H9 (cell line): ENCODE data around the gene PIGK. TPM values are rescaled to one million over a fixed set of nuclear protein-coding genes. Genes with fewer than 3 reads are reported as not detected.

ENCODE experiments used
- DNase-seq: peaks from one replicate; pipeline ENCODE4 v3.0.0-alpha.2; 2017
- H2AFZ ChIP-seq: one replicate; pipeline ENCODE4 v1.6.1; 2013; ENCODE audit warnings: mild to moderate bottlenecking, low read length, control low read depth, moderate library complexity
- H2AK5ac ChIP-seq: 2 replicates; pipeline ENCODE4 v1.6.1; 2013; ENCODE audit warnings: low read length, control low read depth, mixed read lengths; ENCODE audit not compliant: insufficient read length
- H2BK120ac ChIP-seq: one replicate; pipeline ENCODE4 v1.6.1; 2013; ENCODE audit warnings: low read depth, mild to moderate bottlenecking, low read length, control low read depth, inconsistent platforms; ENCODE audit not compliant: poor library complexity, severe bottlenecking
- H2BK12ac ChIP-seq: 2 replicates; pipeline ENCODE4 v1.6.1; 2013; ENCODE audit warnings: low read length, control low read depth, mixed read lengths, low read depth; ENCODE audit not compliant: insufficient read length
- H2BK15ac ChIP-seq: 2 replicates; pipeline ENCODE4 v1.6.1; 2013; ENCODE audit warnings: low read depth, low read length, control low read depth
- H2BK20ac ChIP-seq: one replicate; pipeline ENCODE4 v1.6.1; 2013; ENCODE audit warnings: low read depth, mild to moderate bottlenecking, low read length, control low read depth, inconsistent platforms; ENCODE audit not compliant: poor library complexity, severe bottlenecking
- H2BK5ac ChIP-seq: 2 replicates; pipeline ENCODE4 v1.6.1; 2013; ENCODE audit warnings: low read length, control low read depth, mixed read lengths; ENCODE audit not compliant: insufficient read length
- H3K14ac ChIP-seq: 2 replicates; pipeline ENCODE4 v1.6.1; 2013; ENCODE audit warnings: low read length, control low read depth; ENCODE audit not compliant: insufficient read depth
- H3K18ac ChIP-seq: 2 replicates; pipeline ENCODE4 v1.6.1; 2013; ENCODE audit warnings: low read depth, mild to moderate bottlenecking, mixed read lengths, low read length, control low read depth; ENCODE audit not compliant: insufficient read length
- H3K23ac ChIP-seq: 2 replicates; pipeline ENCODE4 v1.6.1; 2013; ENCODE audit warnings: low read length, control low read depth, mixed read lengths, low read depth; ENCODE audit not compliant: insufficient read length
- H3K23me2 ChIP-seq: 2 replicates; pipeline ENCODE4 v1.6.1; 2013; ENCODE audit warnings: low read depth, mild to moderate bottlenecking, mixed read lengths, low read length, control low read depth; ENCODE audit not compliant: insufficient read length, poor library complexity, severe bottlenecking
- H3K27ac ChIP-seq: 2 replicates; pipeline ENCODE4 v1.5.1; 2013; ENCODE audit warnings: low read length, control low read depth, mixed read lengths, low read depth; ENCODE audit not compliant: insufficient read length
- H3K27me3 ChIP-seq: 2 replicates; pipeline ENCODE4 v1.6.1; 2013; ENCODE audit warnings: low read length, control low read depth, inconsistent platforms; ENCODE audit not compliant: insufficient read depth
- H3K4ac ChIP-seq: 2 replicates; pipeline ENCODE4 v1.6.1; 2013; ENCODE audit warnings: low read depth, mild to moderate bottlenecking, control low read depth, inconsistent platforms, low read length, moderate library complexity
- H3K4me1 ChIP-seq: 2 replicates; pipeline ENCODE4 v1.6.1; 2013; ENCODE audit warnings: low read length, control low read depth, inconsistent platforms; ENCODE audit not compliant: insufficient read depth
- H3K4me2 ChIP-seq: 2 replicates; pipeline ENCODE4 v1.6.1; 2013; ENCODE audit warnings: low read length, control low read depth, mixed read lengths; ENCODE audit not compliant: insufficient read length, insufficient read depth
- H3K56ac ChIP-seq: 2 replicates; pipeline ENCODE4 v1.6.1; 2013; ENCODE audit warnings: low read depth, mild to moderate bottlenecking, mixed read lengths, low read length, control low read depth; ENCODE audit not compliant: insufficient read length
- H3K79me1 ChIP-seq: 2 replicates; pipeline ENCODE4 v1.6.1; 2013; ENCODE audit warnings: low read depth, mild to moderate bottlenecking, moderate library complexity, low read length, control low read depth, inconsistent platforms; ENCODE audit not compliant: insufficient read depth, poor library complexity, severe bottlenecking
- H3K79me2 ChIP-seq: 2 replicates; pipeline ENCODE4 v1.6.1; 2013; ENCODE audit warnings: low read length, control low read depth, inconsistent platforms; ENCODE audit not compliant: insufficient read depth
- H3K9ac ChIP-seq: 2 replicates; pipeline ENCODE4 v1.6.1; 2013; ENCODE audit warnings: low read length, control low read depth, mixed read lengths; ENCODE audit not compliant: insufficient read length; ENCODE audit errors: extremely low read depth
- H3K9me3 ChIP-seq: one replicate; pipeline ENCODE4 v1.6.1; 2013; ENCODE audit warnings: low read depth, low read length, inconsistent platforms; ENCODE audit not compliant: control insufficient read depth
- H3T11ph ChIP-seq: one replicate; pipeline ENCODE4 v1.6.1; 2013; ENCODE audit warnings: mild to moderate bottlenecking, low read length, control low read depth, inconsistent platforms
- H4K20me1 ChIP-seq: one replicate; pipeline ENCODE4 v1.6.1; 2013; ENCODE audit not compliant: control insufficient read depth, insufficient read length, insufficient read depth
- H4K5ac ChIP-seq: 2 replicates; pipeline ENCODE4 v1.6.1; 2013; ENCODE audit warnings: low read depth, mild to moderate bottlenecking, mixed read lengths, low read length, control low read depth; ENCODE audit not compliant: insufficient read length
- H4K8ac ChIP-seq: replicated peaks from 2 replicates; pipeline ENCODE4 v1.6.1; 2013; ENCODE audit warnings: low read length, control low read depth, mixed read lengths, low read depth; ENCODE audit not compliant: insufficient read length
- H4K91ac ChIP-seq: 2 replicates; pipeline ENCODE4 v1.6.1; 2013; ENCODE audit warnings: low read depth, mild to moderate bottlenecking, moderate library complexity, mixed read lengths, low read length, control low read depth; ENCODE audit not compliant: insufficient read length
- H3K27ac Mint-ChIP-seq, 3 experiments: 2 replicates in 2 of 3; 3 replicates in 1 of 3; pipeline ENCODE4 v1.8.0; 2020 to 2021; ENCODE audit warnings: mixed read lengths in 3 of 3, mild to moderate bottlenecking in 1 of 3, moderate library complexity in 1 of 3
- H3K27me3 Mint-ChIP-seq: 2 replicates; pipeline ENCODE4 v1.8.0; 2021; ENCODE audit warnings: low read depth, mild to moderate bottlenecking, moderate library complexity, mixed read lengths
- H3K36me3 Mint-ChIP-seq, 3 experiments: 2 replicates in 2 of 3; 3 replicates in 1 of 3; pipeline ENCODE4 v1.8.0; 2020 to 2021; ENCODE audit warnings: low read depth in 3 of 3, mixed read lengths in 3 of 3; ENCODE audit not compliant: insufficient read depth in 1 of 3
- H3K4me1 Mint-ChIP-seq, 2 experiments: 2 replicates each; pipeline ENCODE4 v1.8.0; 2020; ENCODE audit warnings: mixed read lengths in 2 of 2
- H3K4me3 Mint-ChIP-seq, 2 experiments: 2 replicates in 1 of 2; 3 replicates in 1 of 2; pipeline ENCODE4 v1.8.0; 2020 to 2021; ENCODE audit warnings: mild to moderate bottlenecking in 2 of 2, mixed read lengths in 2 of 2, moderate library complexity in 1 of 2
- H3K9me3 Mint-ChIP-seq, 2 experiments: 2 replicates in 1 of 2; 3 replicates in 1 of 2; pipeline ENCODE4 v1.8.0; 2020; ENCODE audit warnings: mild to moderate bottlenecking in 2 of 2, mixed read lengths in 2 of 2, moderate library complexity in 1 of 2
- CTCF ChIP-seq: fragments of 200-600 bp; sonication (generic); conservative IDR thresholded peaks from 3 replicates; pipeline ENCODE4 v1.8.0; 2021; ENCODE audit warnings: antibody characterized with exemption, mild to moderate bottlenecking
- WGBS: extraction: QIAGEN DNeasy Blood & Tissue Kit; methylation state at CpG from one replicate; pipeline ENCODE4 v1.1.7; 2013; ENCODE audit warnings: missing lambda C conversion rate, low lambda C conversion rate, mixed read lengths; ENCODE audit not compliant: insufficient read length; ENCODE audit errors: extremely low coverage; 5-methylcytosine and 5-hydroxymethylcytosine counted together
- total RNA-seq: library from RNA; stranded (reverse); gene quantifications from 2 replicates; pipeline ENCODE4 v1.2.1, GENCODE V29; 2021

The PIGK gene
- total RNA-seq, 1 experiment from 2014 or later = 22.1 TPM

GRCh38 chr1:77089756-77090155, 129.5 kb downstream of the PIGK start:
- Histone ChIP-seq H3K4me1 (no peaks in the 10 kb centered on the region), H3K18ac (no peak overlapping the region), H3K4me2 (no peak overlapping the region), H2AFZ (no peak overlapping the region), H4K5ac (no peak overlapping the region), H3K79me2 (no peaks in the 10 kb centered on the region), H3K23me2 (no peaks in the 10 kb centered on the region), H3K56ac (no peak overlapping the region), H2AK5ac (no peak overlapping the region), H2BK15ac (no peak overlapping the region), H2BK20ac (no peak overlapping the region), H3K14ac (no peak overlapping the region), H3K9ac (no peak overlapping the region), H3K27me3 (no peaks in the 10 kb centered on the region), H3K27ac (no peak overlapping the region), H4K20me1 (no peaks in the 10 kb centered on the region), H2BK5ac (no peak overlapping the region), H2BK120ac (no peak overlapping the region), H4K91ac (no peak overlapping the region), H3K79me1 (no peaks in the 10 kb centered on the region), H4K8ac (no peak overlapping the region), H3T11ph (no peak overlapping the region), H3K9me3 (no peaks in the 10 kb centered on the region), H3K23ac (no peak overlapping the region), H3K4ac (no peak overlapping the region), H2BK12ac (no peak overlapping the region)
- no peaks in the 10 kb centered on the region for H3K9me3 Mint-ChIP-seq
- H3K27ac Mint-ChIP-seq = no peak overlapping the region
- no peak overlapping the region for H3K4me3 Mint-ChIP-seq
- H3K27me3 Mint-ChIP-seq = no peaks in the 10 kb centered on the region
- H3K4me1 Mint-ChIP-seq = peaks cover 11 to 14% of the 10 kb centered on the region in 2 experiments
- TF ChIP-seq CTCF = no peak
- no CpG with 5 or more reads among the region's 2 CpGs for WGBS
- H3K36me3 Mint-ChIP-seq = no peaks in the 10 kb centered on the region
- DNase-seq = no peak
